NCI-H2196 treated with DMSO at 0.1 percent for 48 hours (cell line): ENCODE data around the gene TOP2B.

Experiments used
- DNase-seq: peaks from one replicate; lab custom pipeline; 2025; ENCODE audit not compliant: unreplicated experiment; lab: John Stamatoyannopoulos, UW

The TOP2B gene

GRCh38 chr3:25585361-25586166, 79.1 kb downstream of the TOP2B start:
- no peak for DNase-seq

DNA sequence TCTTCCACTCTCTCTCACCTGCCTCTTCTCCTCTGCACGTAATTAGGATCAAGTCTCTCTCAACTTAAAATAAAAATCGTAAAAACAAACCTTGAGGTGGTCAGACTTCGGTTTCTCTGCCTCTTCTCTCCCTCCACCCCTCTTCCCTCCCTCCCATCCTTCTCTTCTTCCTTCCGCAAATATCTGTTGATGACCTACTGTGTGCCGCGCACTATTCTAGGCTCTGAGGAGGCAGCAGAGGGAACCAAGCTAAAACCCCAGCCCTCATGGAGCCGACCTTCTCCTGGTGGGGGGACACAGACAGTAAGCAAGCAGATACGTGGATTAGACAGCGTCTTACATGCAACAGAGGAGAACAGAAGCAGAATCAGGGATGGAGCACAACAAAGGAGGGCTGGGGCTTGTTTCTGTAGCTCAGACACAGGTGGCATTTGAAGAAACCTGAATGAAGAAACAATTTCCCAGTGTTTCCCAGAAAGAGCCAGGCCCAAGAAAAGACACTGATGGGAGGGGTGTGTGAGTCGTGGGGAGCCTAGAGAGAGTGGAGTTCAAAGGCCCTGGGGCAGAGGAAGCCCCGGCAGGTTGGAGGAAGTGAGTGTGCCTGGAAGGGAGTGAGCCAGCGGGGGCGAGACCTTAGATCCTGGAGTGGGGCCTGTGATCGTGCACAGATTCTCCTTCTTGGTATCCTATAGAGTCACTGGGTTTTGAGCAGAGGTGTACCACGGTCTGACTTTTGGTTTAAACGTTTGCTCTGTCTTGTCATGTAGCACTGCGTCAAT, 80.5 kb downstream of the TOP2B start:
- DNase-seq: no peak

DNA sequence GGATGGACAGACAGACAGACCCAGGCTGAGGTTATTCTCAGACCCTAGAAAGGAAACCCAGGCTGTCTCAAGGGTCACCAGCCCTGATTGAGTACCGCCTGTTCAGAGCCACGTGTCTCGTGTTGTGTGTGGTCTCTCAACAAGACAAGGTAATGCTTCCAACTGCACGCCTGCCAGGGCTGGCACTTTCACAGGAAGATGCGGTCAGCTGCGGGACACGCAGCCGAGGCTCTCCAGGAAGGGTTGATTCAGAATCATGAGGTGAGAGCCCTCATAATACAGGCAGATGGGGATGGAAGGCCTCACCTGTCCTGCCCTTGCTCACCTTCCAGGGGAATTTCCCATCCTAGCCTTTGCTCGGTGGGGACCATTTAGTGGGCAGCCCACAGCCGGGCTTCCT, 81.4 kb downstream of the TOP2B start:
- DNase-seq: no peak

GRCh38 chr3:25582242-25582641, 82.5 kb downstream of the TOP2B start:
- DNase-seq: no peak

GRCh38 chr3:25581823-25582222, 82.9 kb downstream of the TOP2B start:
- no peak for DNase-seq

DNA sequence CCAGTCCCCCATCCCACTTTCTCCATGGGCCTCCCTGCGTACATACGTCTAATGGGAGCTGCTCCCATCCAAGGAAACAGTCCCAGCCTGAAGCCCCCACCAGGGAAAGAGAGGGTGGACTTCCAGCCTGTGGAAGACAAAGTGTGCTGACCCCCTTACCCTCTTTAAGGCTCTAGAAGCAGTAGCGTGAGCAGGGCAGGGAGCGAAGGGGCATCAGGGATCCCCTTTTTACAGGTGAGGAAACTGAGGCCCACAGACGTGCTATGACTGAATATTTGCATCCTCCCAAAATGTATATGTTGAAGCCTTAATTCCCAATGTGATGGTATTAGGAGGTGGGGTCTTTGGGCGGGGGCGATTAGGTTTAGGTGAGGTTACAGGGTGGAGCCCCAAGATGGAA, 83.4 kb downstream of the TOP2B start:
- DNase-seq: no peak

DNA sequence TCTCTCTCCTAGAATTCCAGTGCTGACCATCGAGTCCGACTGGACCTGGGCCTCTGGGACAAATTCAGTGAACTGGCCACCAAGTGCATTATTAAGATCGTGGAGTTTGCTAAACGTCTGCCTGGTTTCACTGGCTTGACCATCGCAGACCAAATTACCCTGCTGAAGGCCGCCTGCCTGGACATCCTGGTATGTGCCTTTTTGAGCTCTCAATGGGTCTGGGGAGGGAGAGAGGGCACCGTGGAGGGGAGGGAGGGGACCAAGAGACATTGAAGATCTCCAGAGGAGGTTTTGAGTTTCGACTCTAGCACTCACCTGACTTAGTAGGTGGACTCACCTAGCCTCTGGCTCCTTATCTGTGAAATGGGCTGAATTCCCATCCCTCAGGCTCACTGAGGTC, 84.2 kb downstream of the TOP2B start:
- DNase-seq: no peak

- no peak for DNase-seq
These were observed 86.6 kb downstream of the TOP2B start for GRCh38 chr3:25578059-25578458.

- no peak for DNase-seq
These were observed 87.8 kb downstream of the TOP2B start for GRCh38 chr3:25576831-25577454.

DNA sequence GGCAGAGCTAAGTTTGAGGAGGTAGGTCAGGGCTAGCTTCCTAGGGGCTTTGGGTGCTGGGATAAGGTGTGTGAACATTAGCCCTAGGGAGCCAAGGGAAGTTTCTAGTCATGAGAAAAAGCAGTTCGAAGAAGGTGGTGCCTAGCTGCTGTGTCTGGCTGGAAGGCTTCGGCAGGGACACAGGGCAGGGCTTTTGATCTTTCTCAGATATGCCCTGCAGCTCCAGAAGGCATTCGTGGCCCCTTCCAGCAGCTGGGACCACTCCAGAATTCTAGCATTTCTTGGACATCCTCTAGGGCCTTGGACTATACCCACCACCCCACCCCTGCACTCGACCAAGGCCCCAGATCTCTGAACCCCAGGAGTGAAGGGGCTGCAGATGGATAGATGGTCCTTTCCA, 88.6 kb downstream of the TOP2B start:
- DNase-seq: no peak

DNA sequence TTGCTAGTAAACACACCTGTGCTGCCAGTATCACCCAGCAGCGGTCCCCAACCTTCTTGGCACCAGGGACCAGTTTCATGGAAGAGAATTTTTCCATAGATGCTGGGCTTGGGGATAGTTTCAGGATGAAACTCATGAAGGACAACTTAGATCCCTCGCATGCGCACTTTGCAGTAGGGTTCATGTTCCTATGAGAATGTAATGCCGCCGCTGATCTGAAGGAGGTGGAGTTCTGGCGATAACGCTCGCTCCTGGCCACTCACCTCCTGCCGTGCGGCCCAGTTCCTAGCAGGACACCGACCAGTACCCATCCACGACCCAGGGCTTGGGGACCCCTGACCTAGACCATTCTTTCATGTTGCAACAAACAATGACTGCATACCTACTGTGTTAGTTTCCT, 89.7 kb downstream of the TOP2B start:
- DNase-seq: no peak

DNA sequence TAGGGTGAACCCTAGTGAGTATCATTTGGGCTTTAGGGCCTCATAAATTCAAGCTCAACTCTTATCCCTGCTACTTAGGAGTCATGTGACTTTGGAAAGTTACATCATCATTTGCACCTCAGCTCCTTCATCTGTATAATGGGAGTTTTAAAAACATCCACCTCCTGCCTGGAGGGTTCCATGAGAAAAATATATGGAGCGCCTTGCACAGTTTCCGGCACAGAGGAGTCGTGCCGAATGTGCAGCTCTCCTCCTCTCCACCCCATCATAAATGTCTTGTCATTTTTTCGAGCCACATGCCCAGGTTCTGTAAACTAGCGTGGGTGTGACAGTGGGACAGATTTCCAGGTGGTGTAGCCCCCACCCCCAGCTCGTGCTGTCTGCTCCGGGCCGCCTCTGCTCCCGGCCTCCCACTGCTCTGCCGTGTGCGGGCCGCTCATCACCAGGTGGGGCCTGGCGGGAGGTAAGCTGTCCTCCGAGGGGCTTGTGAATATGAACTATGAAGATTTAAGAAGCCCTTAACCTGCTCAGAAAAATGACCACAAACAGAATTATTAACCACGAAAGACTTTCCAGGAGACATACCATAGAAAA, 90.4 kb downstream of the TOP2B start:
- no peak for DNase-seq

DNA sequence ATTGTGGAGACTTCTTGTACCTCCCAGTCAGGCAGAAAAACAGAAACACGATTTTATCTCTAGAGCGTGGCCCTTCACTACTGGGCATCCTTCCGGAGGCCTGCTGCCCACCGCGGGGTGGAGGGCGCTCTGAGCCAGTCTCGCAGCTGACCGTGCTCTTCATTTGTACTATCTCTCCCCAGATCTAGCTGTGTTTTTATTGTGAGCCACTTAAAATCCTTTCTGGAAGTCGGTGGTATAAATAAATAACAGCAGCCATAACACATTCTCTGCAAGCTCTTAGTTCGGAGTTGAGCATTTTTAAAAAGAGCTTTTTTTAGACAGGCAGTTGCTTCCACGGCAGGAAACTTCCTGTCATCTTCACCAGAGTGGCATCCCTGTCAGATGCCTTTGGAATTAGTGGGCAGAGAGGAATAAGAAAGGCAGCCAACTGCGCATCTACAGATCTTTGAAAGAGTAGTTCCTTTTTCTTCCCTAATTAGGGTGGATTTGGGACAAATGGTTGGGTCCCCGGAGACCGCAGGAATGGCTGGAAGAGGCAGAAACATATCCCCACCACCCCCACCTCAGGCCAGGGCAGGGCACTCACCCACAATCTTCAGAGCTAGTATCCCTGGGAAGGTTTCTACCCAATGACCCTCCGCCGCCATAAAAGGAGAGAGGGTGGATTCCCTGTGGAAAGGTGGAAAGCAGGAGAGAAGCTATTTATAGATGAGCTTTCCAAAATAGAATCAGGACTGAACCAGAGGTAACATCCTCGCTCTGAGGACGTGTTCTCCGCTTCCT, 91.1 kb downstream of the TOP2B start:
- DNase-seq: no peak

DNA sequence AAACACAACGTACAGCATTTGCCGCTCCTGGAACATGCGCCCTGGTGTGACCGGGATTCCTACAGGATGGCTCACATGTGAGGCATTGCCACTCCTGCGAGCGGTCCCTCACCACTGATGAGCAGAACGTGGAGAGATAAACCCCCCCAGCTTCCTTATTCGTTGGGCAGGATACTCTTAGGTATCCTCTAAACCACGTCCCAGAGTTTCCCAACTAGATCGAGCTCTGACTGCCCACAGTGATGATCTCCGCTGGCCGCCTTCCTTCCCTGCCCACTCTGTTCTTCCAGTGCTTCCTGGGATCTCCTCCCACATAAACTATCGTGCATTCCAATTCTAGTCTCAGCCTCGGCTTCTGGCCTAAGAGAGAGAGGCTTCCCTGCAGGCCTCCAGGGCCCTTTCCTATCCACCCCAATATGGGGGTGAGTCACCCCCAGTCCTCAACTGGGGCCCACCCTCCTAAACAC, 91.8 kb downstream of the TOP2B start:
- no peak for DNase-seq

GRCh38 chr3:25572336-25572735, 92.4 kb downstream of the TOP2B start:
- DNase-seq: no peak

DNA sequence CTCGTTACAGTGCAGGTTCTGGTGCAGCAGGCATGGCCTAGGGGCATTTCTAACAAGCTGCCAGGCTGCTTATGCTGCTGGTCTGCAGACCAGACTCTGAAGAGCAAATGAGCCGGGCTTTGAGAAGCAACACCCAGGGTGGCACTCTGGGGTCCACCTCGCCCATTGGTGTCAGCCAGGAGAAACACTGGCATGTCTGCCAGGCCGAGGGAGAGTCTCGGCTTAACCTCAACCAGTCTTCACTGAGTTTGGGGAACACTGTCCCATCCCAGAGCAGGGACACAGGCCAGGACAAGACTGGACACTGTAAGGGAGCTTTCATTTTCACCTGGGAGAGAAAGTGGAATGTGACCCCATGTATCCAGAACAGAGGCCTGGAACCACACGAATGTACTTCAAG, 93.4 kb downstream of the TOP2B start:
- no peak for DNase-seq

GRCh38 chr3:25568525-25569078, 96.1 kb downstream of the TOP2B start:
- no peak for DNase-seq

- no peak for DNase-seq
These were observed 96.7 kb downstream of the TOP2B start for GRCh38 chr3:25567806-25568524.

DNA sequence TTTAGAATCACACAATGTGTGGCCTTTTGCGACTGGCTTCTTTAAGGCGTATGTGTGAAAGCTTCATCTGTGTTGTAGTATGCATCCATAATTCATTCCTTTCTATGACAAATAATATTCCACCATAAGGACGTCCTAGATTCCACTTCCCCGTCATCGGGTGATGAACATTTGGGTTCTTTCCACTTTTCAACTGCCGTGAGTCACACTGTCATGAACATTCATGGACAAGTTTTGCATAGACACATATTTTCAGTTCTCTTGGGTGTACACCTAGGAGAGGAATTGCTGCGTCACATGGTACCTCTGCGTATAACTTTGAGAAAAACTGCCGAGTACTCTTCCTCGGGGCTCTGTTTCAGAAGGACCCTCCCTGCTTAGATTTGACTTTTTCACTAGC, 97.3 kb downstream of the TOP2B start:
- DNase-seq: no peak
